Endodermal cell (in vitro differentiated cells): Measurements from ENCODE around the gene NOX3. TPM values are rescaled to one million over a fixed set of nuclear protein-coding genes. Genes with fewer than 3 reads are reported as not detected.

Source experiments
- DNase-seq: peaks from one replicate; pipeline ENCODE4 v3.0.0-alpha.2; 2017
- H3K27ac ChIP-seq: 2 replicates; pipeline ENCODE4 v1.5.1; 2013; ENCODE audit warnings: mild to moderate bottlenecking, low read depth, low read length, moderate library complexity
- H3K27me3 ChIP-seq: 2 replicates; pipeline ENCODE4 v1.6.1; 2013; ENCODE audit warnings: mild to moderate bottlenecking, low read length, moderate library complexity; ENCODE audit not compliant: insufficient read depth, control insufficient read depth, poor library complexity, severe bottlenecking
- H3K36me3 ChIP-seq: 2 replicates; pipeline ENCODE4 v1.7.0; 2013; ENCODE audit warnings: mild to moderate bottlenecking, low read length, moderate library complexity; ENCODE audit not compliant: control insufficient read depth, insufficient read depth
- H3K4me1 ChIP-seq: one replicate; pipeline ENCODE4 v1.7.0; 2013; ENCODE audit warnings: low read length; ENCODE audit not compliant: control insufficient read depth, insufficient read depth
- H3K4me3 ChIP-seq: 2 replicates; pipeline ENCODE4 v1.5.1; 2013; ENCODE audit warnings: mild to moderate bottlenecking, low read length, moderate library complexity
- H3K9ac ChIP-seq: 2 replicates; pipeline ENCODE4 v1.6.1; 2013; ENCODE audit warnings: mild to moderate bottlenecking, low read length, moderate library complexity; ENCODE audit not compliant: poor library complexity, severe bottlenecking; ENCODE audit errors: extremely low read depth
- H3K9me3 ChIP-seq: 2 replicates; pipeline ENCODE4 v1.6.1; 2013; ENCODE audit warnings: mild to moderate bottlenecking, low read length, moderate library complexity; ENCODE audit not compliant: control insufficient read depth
- H3K27ac Mint-ChIP-seq: 2 replicates; pipeline ENCODE4 v1.8.0; 2020; ENCODE audit warnings: mixed read lengths
- H3K27me3 Mint-ChIP-seq: 2 replicates; pipeline ENCODE4 v1.8.0; 2021; ENCODE audit warnings: mild to moderate bottlenecking, mixed read lengths; ENCODE audit not compliant: insufficient read depth
- H3K36me3 Mint-ChIP-seq: 2 replicates; pipeline ENCODE4 v1.8.0; 2020; ENCODE audit warnings: low read depth, mixed read lengths
- H3K4me1 Mint-ChIP-seq: 2 replicates; pipeline ENCODE4 v1.8.0; 2020; ENCODE audit warnings: mixed read lengths
- H3K4me3 Mint-ChIP-seq: 2 replicates; pipeline ENCODE4 v1.8.0; 2020; ENCODE audit warnings: mild to moderate bottlenecking, moderate library complexity, mixed read lengths
- H3K9me3 Mint-ChIP-seq: 2 replicates; pipeline ENCODE4 v1.8.0; 2020; ENCODE audit warnings: mild to moderate bottlenecking, mixed read lengths
- CTCF ChIP-seq: fragments of 200-600 bp; sonication (generic); conservative IDR thresholded peaks from 2 replicates; pipeline ENCODE4 v1.5.0; 2021; ENCODE audit warnings: antibody characterized with exemption, mild to moderate bottlenecking
- WGBS, 2 experiments: methylation state at CpG; one replicate each; pipeline versions ENCODE4 v1.1.5 to v1.1.7; 2013; ENCODE audit warnings: missing lambda C conversion rate in 2 of 2, mixed read lengths in 1 of 2; ENCODE audit not compliant: insufficient coverage in 1 of 2, insufficient read length in 1 of 2; 5-methylcytosine and 5-hydroxymethylcytosine counted together
- total RNA-seq, 2 donors: library from RNA; stranded (reverse); fragmentation: NEBNext Ultra II Directional in 1 of 2; extraction: Animal tissue kit (Norgen Biotek cat#: 25700) in 1 of 2; gene quantifications; 2 replicates in 1 of 2; 3 replicates in 1 of 2; pipeline ENCODE4 v1.2.1, GENCODE V29; 2021

The NOX3 gene
- total RNA-seq, 2 donors from 2014 or later: not detected

DNA sequence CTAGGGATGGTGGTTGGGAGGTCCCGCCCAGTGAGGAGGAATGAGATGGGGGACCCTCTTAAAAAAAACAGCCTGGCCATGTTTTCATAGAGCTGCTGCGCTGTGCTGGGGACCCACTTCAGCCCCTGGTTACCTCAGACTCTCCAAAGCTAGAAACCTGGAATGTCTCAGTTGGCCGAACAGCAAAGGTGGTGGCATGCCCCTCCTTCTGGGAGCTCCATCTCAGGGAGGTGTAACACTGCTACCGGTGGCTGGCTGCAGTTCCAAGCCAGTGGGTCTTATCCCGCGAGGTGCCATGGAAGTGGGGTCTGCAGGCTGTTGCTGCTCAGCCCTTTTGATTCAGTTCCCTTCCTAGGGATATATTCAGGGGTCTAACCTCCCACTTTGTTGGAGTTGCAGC, 105.7 kb downstream of the NOX3 start:
- 76 to 91% methylated on average over 3 to 6 of the region's 6 CpGs for WGBS, 2 experiments
- Mint-ChIP-seq H3K4me3 (no peak overlapping the region), H3K27ac (no peak overlapping the region), H3K9me3 (peaks cover 33% of the 10 kb centered on the region), H3K36me3 (no peaks in the 10 kb centered on the region), H3K27me3 (peaks cover 1% of the 10 kb centered on the region), H3K4me1 (no peaks in the 10 kb centered on the region)
- TF ChIP-seq CTCF: no peak
- H3K36me3 ChIP-seq: no peaks in the 10 kb centered on the region
- H3K4me3 ChIP-seq: no peak overlapping the region
- no peak overlapping the region for H3K9ac ChIP-seq
- no peaks in the 10 kb centered on the region for H3K4me1 ChIP-seq
- no peak for DNase-seq
- H3K27ac ChIP-seq: no peak overlapping the region
- H3K9me3 ChIP-seq: peaks cover 35% of the 10 kb centered on the region
- H3K27me3 ChIP-seq: no peaks in the 10 kb centered on the region

- no peak for DNase-seq
- Mint-ChIP-seq H3K27me3 (peaks cover 1% of the 10 kb centered on the region), H3K27ac (no peak overlapping the region), H3K4me3 (no peak overlapping the region), H3K9me3 (peaks cover 32% of the 10 kb centered on the region), H3K36me3 (no peaks in the 10 kb centered on the region), H3K4me1 (no peaks in the 10 kb centered on the region)
- H3K4me3 ChIP-seq: no peak overlapping the region
- H3K27me3 ChIP-seq: no peaks in the 10 kb centered on the region
- no peak overlapping the region for H3K27ac ChIP-seq
- H3K36me3 ChIP-seq: no peaks in the 10 kb centered on the region
- WGBS, 2 experiments: 90% methylated on average over 2 of the region's 2 CpGs; no CpG with 5 or more reads in 1 of the 2 experiments
- H3K9me3 ChIP-seq: peaks cover 34% of the 10 kb centered on the region
- no peak for TF ChIP-seq CTCF
- no peak overlapping the region for H3K9ac ChIP-seq
- no peaks in the 10 kb centered on the region for H3K4me1 ChIP-seq
Measured at GRCh38 chr6:155349129-155349528, 106.5 kb downstream of the NOX3 start.

DNA sequence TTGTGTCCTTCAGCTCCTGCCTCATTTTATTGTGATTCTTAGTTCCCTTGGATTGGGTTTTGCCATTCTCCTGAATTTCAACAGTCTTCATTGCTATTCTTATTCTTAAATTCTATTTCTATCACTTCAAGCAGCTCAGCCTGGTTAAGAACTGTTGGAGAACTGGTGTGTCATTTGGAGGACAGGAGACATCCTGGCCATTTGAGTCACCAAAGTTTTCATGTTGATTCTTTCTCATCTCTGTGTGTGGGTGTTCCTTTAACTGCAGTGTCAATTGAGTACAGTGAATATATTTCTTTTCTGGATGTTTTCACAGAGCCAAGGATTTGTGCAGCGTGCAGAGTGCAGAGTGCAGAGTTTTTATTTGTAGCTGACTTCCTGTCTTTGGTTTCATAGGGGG, 107.8 kb downstream of the NOX3 start:
- Mint-ChIP-seq H3K27me3 (peaks cover 1% of the 10 kb centered on the region), H3K4me1 (no peaks in the 10 kb centered on the region), H3K27ac (no peak overlapping the region), H3K9me3 (peaks cover 26% of the 10 kb centered on the region), H3K4me3 (no peak overlapping the region), H3K36me3 (no peaks in the 10 kb centered on the region)
- H3K27me3 ChIP-seq: no peaks in the 10 kb centered on the region
- no peak for DNase-seq
- no peak overlapping the region for H3K27ac ChIP-seq
- H3K4me1 ChIP-seq: no peaks in the 10 kb centered on the region
- no peak for TF ChIP-seq CTCF
- H3K36me3 ChIP-seq: no peaks in the 10 kb centered on the region
- H3K9me3 ChIP-seq: peaks cover 24% of the 10 kb centered on the region
- 100% methylated on average over 1 of the region's 1 CpG for WGBS, 2 experiments
- no peak overlapping the region for H3K9ac ChIP-seq
- H3K4me3 ChIP-seq: no peak overlapping the region
